Measurements from ENCODE around the gene ESYT3. TPM values are rescaled to one million over a fixed set of nuclear protein-coding genes. Genes with fewer than 3 reads are reported as not detected.

ESYT3 gene
- total RNA-seq, 4 donors from 2014 or later = 1.4 to 30.8 (median 4.9) TPM

GRCh38 chr3:138405001-138405400 is 29.4 kb upstream of the ESYT3 start:
- DNase-seq = no peak
- Histone ChIP-seq H3K4me1 (no peaks in the 10 kb centered on the region), H3K4me3 (no peak overlapping the region), H3K9me3 (no peaks in the 10 kb centered on the region), H3K36me3 (no peaks in the 10 kb centered on the region), H3K27me3 (no peaks in the 10 kb centered on the region), H3K27ac (no peak overlapping the region)
- TF ChIP-seq, protein P1, sequence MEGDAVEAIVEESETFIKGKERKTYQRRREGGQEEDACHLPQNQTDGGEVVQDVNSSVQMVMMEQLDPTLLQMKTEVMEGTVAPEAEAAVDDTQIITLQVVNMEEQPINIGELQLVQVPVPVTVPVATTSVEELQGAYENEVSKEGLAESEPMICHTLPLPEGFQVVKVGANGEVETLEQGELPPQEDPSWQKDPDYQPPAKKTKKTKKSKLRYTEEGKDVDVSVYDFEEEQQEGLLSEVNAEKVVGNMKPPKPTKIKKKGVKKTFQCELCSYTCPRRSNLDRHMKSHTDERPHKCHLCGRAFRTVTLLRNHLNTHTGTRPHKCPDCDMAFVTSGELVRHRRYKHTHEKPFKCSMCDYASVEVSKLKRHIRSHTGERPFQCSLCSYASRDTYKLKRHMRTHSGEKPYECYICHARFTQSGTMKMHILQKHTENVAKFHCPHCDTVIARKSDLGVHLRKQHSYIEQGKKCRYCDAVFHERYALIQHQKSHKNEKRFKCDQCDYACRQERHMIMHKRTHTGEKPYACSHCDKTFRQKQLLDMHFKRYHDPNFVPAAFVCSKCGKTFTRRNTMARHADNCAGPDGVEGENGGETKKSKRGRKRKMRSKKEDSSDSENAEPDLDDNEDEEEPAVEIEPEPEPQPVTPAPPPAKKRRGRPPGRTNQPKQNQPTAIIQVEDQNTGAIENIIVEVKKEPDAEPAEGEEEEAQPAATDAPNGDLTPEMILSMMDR (IDR thresholded peaks at IDR 0.05) = no peak
- no peak for TF ChIP-seq POLR2A (IDR thresholded peaks at IDR 0.05)
- intact Hi-C loops (cut with DNase I; ENCODE audit: low total_unique reads) = loop anchor here (10.0 kb wide), 1 partner anchor 70 kb away; no protein-coding TSS in a partner anchor

DNA sequence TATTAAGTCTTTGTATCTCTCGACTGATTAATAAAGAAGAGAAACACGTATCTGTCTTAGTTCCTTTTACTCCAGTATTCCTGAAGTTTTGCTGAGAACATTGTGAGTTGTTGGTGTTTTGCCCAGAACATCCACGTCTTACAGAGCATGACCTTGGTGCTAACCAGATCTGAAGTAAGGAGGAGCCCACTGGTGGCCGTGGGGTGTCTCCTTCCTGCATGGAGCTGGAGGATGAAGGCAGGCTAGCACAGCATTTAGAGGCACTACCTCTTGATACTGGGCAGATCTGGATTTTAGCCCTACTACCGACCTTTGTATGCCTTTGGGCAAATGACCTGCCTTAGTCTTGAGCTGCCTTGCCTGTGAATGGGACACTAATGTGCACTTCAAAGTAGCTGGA is 28.9 kb upstream of the ESYT3 start:
- H3K9me3 ChIP-seq = no peaks in the 10 kb centered on the region
- H3K4me3 ChIP-seq = no peak overlapping the region
- DNase-seq = no peak
- no peaks in the 10 kb centered on the region for H3K4me1 ChIP-seq
- intact Hi-C loops (cut with DNase I; ENCODE audit: low total_unique reads) = loop anchor here (10.0 kb wide), 1 partner anchor 71 kb away; no protein-coding TSS in a partner anchor
- no peak overlapping the region for H3K27ac ChIP-seq
- no peaks in the 10 kb centered on the region for H3K36me3 ChIP-seq
- H3K27me3 ChIP-seq = no peaks in the 10 kb centered on the region
- TF ChIP-seq, protein P1 (IDR thresholded peaks at IDR 0.05) = no peak
- TF ChIP-seq POLR2A (IDR thresholded peaks at IDR 0.05) = no peak

DNA sequence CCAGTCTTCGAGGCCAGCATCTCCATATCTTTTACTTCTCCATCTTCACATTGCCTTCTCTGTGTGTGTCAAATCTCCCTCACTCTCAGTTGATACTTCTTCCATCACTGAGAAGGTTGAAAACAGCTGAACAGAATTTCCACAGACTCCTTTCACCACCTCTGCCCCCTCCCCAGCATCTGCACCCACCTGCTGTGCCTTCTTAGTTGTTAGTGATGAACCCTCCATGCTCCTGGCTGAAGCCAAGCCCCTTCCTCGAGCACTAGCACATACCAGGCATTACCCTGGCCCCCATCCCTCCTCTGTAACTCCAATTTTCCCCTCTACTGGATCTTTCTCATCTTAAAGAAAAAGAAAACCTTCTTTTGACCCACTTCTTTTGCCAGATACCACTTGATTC is 27.8 kb upstream of the ESYT3 start:
- Histone ChIP-seq H3K27me3 (no peaks in the 10 kb centered on the region), H3K9me3 (no peaks in the 10 kb centered on the region), H3K27ac (no peak overlapping the region), H3K36me3 (no peaks in the 10 kb centered on the region), H3K4me3 (no peak overlapping the region), H3K4me1 (no peaks in the 10 kb centered on the region)
- DNase-seq = no peak
- intact Hi-C loops (cut with DNase I; ENCODE audit: low total_unique reads) = loop anchor here (10.0 kb wide), 1 partner anchor 72 kb away; no protein-coding TSS in a partner anchor
- no peak for TF ChIP-seq POLR2A (IDR thresholded peaks at IDR 0.05)

DNA sequence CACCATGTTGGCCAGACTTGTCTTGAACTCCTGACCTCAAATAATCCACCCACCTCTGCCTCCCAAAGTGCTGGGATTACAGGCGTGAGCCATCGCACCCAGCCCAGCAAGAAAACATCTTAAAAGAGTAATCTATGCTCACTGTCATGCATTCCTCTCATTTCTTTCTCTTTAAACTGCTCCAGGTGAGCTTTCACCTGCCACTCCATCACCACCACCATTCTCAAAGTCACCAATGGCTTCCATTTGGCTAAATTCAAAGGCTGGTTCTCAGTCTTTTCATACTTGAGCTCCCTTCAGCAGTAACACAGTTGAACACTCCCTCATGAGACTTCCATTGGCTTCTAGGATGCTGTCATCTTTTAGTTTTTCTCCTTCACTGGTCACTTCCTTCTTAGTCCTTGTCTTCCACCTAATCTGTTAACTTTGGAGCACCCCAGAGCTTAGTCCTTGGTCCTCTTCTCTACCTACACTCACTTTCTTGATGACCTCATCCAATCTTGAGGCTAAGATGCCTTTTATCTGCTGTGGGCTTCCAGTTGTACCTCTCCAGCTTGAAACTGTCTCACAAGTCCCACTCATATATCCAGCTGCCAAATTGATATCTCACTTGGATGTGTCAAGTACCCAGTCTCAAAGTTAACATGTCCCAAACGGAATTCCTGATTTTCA is 27.0 kb upstream of the ESYT3 start:
- H3K27ac ChIP-seq = no peak overlapping the region
- H3K4me3 ChIP-seq = no peak overlapping the region
- no peaks in the 10 kb centered on the region for H3K27me3 ChIP-seq
- no peaks in the 10 kb centered on the region for H3K36me3 ChIP-seq
- no peak for DNase-seq
- intact Hi-C loops (cut with DNase I; ENCODE audit: low total_unique reads) = loop anchor here (10.0 kb wide), 1 partner anchor 73 kb away; no protein-coding TSS in a partner anchor
- TF ChIP-seq, protein P1 (IDR thresholded peaks at IDR 0.05) = no peak
- no peak for TF ChIP-seq POLR2A (IDR thresholded peaks at IDR 0.05)
- H3K9me3 ChIP-seq = no peaks in the 10 kb centered on the region
- no peaks in the 10 kb centered on the region for H3K4me1 ChIP-seq

- DNase-seq = no peak
- Histone ChIP-seq H3K4me1 (no peaks in the 10 kb centered on the region), H3K27ac (no peak overlapping the region), H3K4me3 (no peak overlapping the region), H3K9me3 (no peaks in the 10 kb centered on the region), H3K36me3 (no peaks in the 10 kb centered on the region), H3K27me3 (no peaks in the 10 kb centered on the region)
- TF ChIP-seq, protein P1 (IDR thresholded peaks at IDR 0.05) = no peak
- TF ChIP-seq POLR2A (IDR thresholded peaks at IDR 0.05) = no peak
- intact Hi-C loops (cut with DNase I; ENCODE audit: low total_unique reads) = loop anchor here (10.0 kb wide), 1 partner anchor 74 kb away; no protein-coding TSS in a partner anchor
These were observed 25.5 kb upstream of the ESYT3 start for GRCh38 chr3:138408751-138409570.

Measured in uterus (tissue), 4 donors.